Endothelial cell of umbilical vein (primary cell): Measurements from ENCODE around the gene GPAT3. TPM values are rescaled to one million over a fixed set of nuclear protein-coding genes. Genes with fewer than 3 reads are reported as not detected.

Source experiments
- BruUV-seq: library from RNA; stranded (reverse); fragments of 400-500 nt; replicated peaks from 2 replicates; lab custom pipeline; 2021; lab: Mats Ljungman, UMichigan
- CTCF ChIA-PET: fragments of 300-600, 350-600 bp; sonication (Branson Sonifier 250); formaldehyde crosslinking; loops from one replicate; lab custom pipeline; 2021; ENCODE audit warnings: antibody characterized with exemption, inconsistent platforms; lab: Charles Lee
- POLR2A ChIA-PET: fragments of 300-600, 350-600 bp; sonication (Branson Sonifier 250); formaldehyde crosslinking; loops from one replicate; lab custom pipeline; 2021; ENCODE audit warnings: antibody characterized with exemption, inconsistent platforms; lab: Charles Lee
- DNase-seq: peaks from one replicate; pipeline ENCODE4 v3.0.0-alpha.2; 2011; ENCODE audit warnings: low read depth, low spot score
- FAIRE-seq: peaks from 2 replicates; lab custom pipeline; 2011; peaks lifted over from hg19 to GRCh38; lab: Jason Lieb, UNC
- H2AFZ ChIP-seq: 2 replicates; pipeline ENCODE4 v1.6.0; 2012; ENCODE audit warnings: low read depth, low read length, control low read depth, inconsistent platforms
- H3K27ac ChIP-seq: 2 replicates; pipeline ENCODE4 v1.5.1; 2011; ENCODE audit warnings: low read depth, mild to moderate bottlenecking, control low read depth, low read length, moderate library complexity; ENCODE audit not compliant: insufficient read depth
- H3K27me3 ChIP-seq, 2 experiments: 2 replicates each; pipeline versions ENCODE4 v1.6.0 to v1.6.1; 2011; ENCODE audit warnings: low read length in 2 of 2, mixed read lengths in 1 of 2; ENCODE audit not compliant: control insufficient read depth in 2 of 2, insufficient read depth in 2 of 2
- H3K36me3 ChIP-seq, 2 experiments: 2 replicates in 1 of 2; 3 replicates in 1 of 2; pipeline ENCODE4 v1.5.1; 2011; ENCODE audit warnings: low read length in 2 of 2, mild to moderate bottlenecking in 1 of 2, moderate library complexity in 1 of 2; ENCODE audit not compliant: control insufficient read depth in 2 of 2, insufficient read depth in 2 of 2; ENCODE audit errors: extremely low read depth in 1 of 2
- H3K4me1 ChIP-seq: 3 replicates; pipeline ENCODE4 v1.5.1; 2011; ENCODE audit warnings: mild to moderate bottlenecking, low read length; ENCODE audit not compliant: control insufficient read depth, insufficient read depth; ENCODE audit errors: extremely low read depth
- H3K4me2 ChIP-seq: 2 replicates; pipeline ENCODE4 v1.6.1; 2011; ENCODE audit warnings: low read length, control low read depth, mixed read lengths; ENCODE audit not compliant: insufficient read depth
- H3K4me3 ChIP-seq, 3 experiments: fragments of 200-600 bp in 1 of 3; sonication (generic), shearing (Covaris generic) in 1 of 3; replicated peaks in 1 of 3; 2 replicates each; pipeline ENCODE4 v1.5.1; 2011 to 2016; ENCODE audit warnings: control low read depth in 3 of 3, low read length in 3 of 3, mild to moderate bottlenecking in 2 of 3, inconsistent platforms in 1 of 3, low read depth in 1 of 3, moderate library complexity in 1 of 3; ENCODE audit not compliant: insufficient read depth in 1 of 3
- H3K79me2 ChIP-seq: 2 replicates; pipeline ENCODE4 v1.6.0; 2012; ENCODE audit warnings: low read length, inconsistent platforms; ENCODE audit not compliant: control insufficient read depth, insufficient read depth
- H3K9ac ChIP-seq: replicated peaks from 2 replicates; pipeline ENCODE3; 2011; ENCODE audit warnings: low read length, control low read depth; ENCODE audit not compliant: insufficient read depth; ENCODE audit errors: extremely low read depth
- H3K9me1 ChIP-seq: replicated peaks from 3 replicates; pipeline ENCODE4 v1.6.0; 2011; ENCODE audit warnings: mild to moderate bottlenecking, low read length; ENCODE audit not compliant: control insufficient read depth, insufficient read depth; ENCODE audit errors: extremely low read depth
- H3K9me3 ChIP-seq: replicated peaks from 2 replicates; pipeline ENCODE4 v1.5.1; 2012; ENCODE audit warnings: low read length, inconsistent platforms; ENCODE audit not compliant: control insufficient read depth, insufficient read depth
- H4K20me1 ChIP-seq: replicated peaks from 2 replicates; pipeline ENCODE3; 2011; ENCODE audit warnings: mild to moderate bottlenecking, low read length; ENCODE audit not compliant: control insufficient read depth, insufficient read depth; ENCODE audit errors: extremely low read depth
- EZH2 ChIP-seq: IDR thresholded peaks from 2 replicates; pipeline ENCODE4 v1.6.1; 2012; ENCODE audit warnings: borderline replicate concordance, low read depth, mild to moderate bottlenecking, moderate library complexity, low read length, inconsistent platforms; ENCODE audit not compliant: severe bottlenecking
- FOS ChIP-seq: IDR thresholded peaks from 2 replicates; pipeline ENCODE4 v1.6.1; 2011; ENCODE audit warnings: mild to moderate bottlenecking, low read length, moderate library complexity, borderline replicate concordance; ENCODE audit not compliant: insufficient read depth
- GATA2 ChIP-seq: IDR thresholded peaks from 2 replicates; pipeline ENCODE4 v1.7.0; 2011; ENCODE audit warnings: low read depth, mild to moderate bottlenecking, moderate library complexity, mixed read lengths, low read length; ENCODE audit not compliant: insufficient read length, insufficient read depth
- JUN ChIP-seq: IDR thresholded peaks from 2 replicates; pipeline ENCODE4 v1.6.1; 2011; ENCODE audit warnings: borderline replicate concordance, low read depth; ENCODE audit not compliant: insufficient read length, insufficient read depth
- MYC ChIP-seq: IDR thresholded peaks from one replicate; pipeline ENCODE4 v1.6.1; 2011; ENCODE audit warnings: mild to moderate bottlenecking, low read depth, low read length
- POLR2A ChIP-seq: IDR thresholded peaks from 2 replicates; pipeline ENCODE4 v1.6.1; 2012; ENCODE audit warnings: low read depth, mild to moderate bottlenecking, control low read depth, low read length
- POLR2AphosphoS5 ChIP-seq: IDR thresholded peaks from 2 replicates; pipeline ENCODE4 v1.6.1; 2012; ENCODE audit warnings: low read depth, mild to moderate bottlenecking, control low read depth, low read length, moderate library complexity; ENCODE audit not compliant: insufficient read depth
- dilution Hi-C: fragments of 300-500 bp; cut with MboI; formaldehyde crosslinking; loops from one replicate; pipeline ENCODE4 v1.15.0; 2019; ENCODE audit warnings: low sequenced_read_pairs; ENCODE audit not compliant: extremely low pct_ligation_motif_present
- intact Hi-C: fragments of 100-400 bp; cut with micrococcal nuclease; formaldehyde crosslinking; loops from one replicate; pipeline ENCODE4 v1.10.0; 2022
- polyA plus RNA-seq, 4 experiments: library from polyadenylated mRNA; depleted of rRNA in 3 of 4; stranded (reverse) in 3 of 4; unstranded in 1 of 4; fragments of >200 nt; gene quantifications; 2 replicates each; pipeline versions ENCODE4 v1.2.1 to v1.2.3, GENCODE V29; 2011 to 2012; ENCODE audit warnings: missing spikeins in 1 of 4
- total RNA-seq: library from RNA; stranded (reverse); gene quantifications from 2 replicates; pipeline ENCODE4 v1.2.3, GENCODE V29; 2021
- TF ChIP-seq, protein P1 (sequence below): IDR thresholded peaks from 2 replicates; pipeline ENCODE4 v1.6.1; 2011; ENCODE audit not compliant: insufficient read depth, insufficient read length
- TF ChIP-seq, protein P2 (sequence below), 2 donors: IDR thresholded peaks; 1 replicate in 1 of 2; 2 replicates in 1 of 2; pipeline ENCODE4 v1.5.1; 2011; ENCODE audit warnings: low read length in 2 of 2, mild to moderate bottlenecking in 2 of 2, moderate library complexity in 2 of 2, control low read depth in 1 of 2, inconsistent platforms in 1 of 2, low read depth in 1 of 2; ENCODE audit not compliant: insufficient read depth in 1 of 2; ENCODE audit errors: extremely low read depth in 1 of 2

The GPAT3 gene
- total and polyA plus RNA-seq, 2 donors (not counting 3 experiments of a cell fraction or from before 2014, with no cell fraction given) = 0.36 to 2.1 TPM

DNA sequence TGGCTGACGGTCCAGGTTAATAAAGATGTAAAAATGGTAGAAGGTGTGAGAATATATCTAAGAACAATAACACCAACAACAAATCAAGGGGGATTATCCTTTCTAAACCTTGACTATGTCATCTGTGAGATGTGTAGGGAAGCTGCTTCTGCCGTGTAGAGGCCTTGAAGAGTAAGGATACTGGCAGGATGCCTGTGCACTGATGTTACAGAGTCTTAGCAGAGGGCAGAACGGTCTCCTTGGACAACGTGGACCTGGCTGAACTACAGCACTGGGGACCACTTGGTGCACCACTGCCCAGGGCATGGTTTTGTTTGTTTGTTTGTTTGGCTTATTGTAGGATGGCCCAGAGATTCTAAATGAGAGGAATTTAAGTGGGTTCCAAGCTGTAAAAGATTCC lies 33.5 kb downstream of the GPAT3 start:
- Histone ChIP-seq H3K4me1 (no peaks in the 10 kb centered on the region), H3K27ac (no peak overlapping the region), H2AFZ (no peak overlapping the region), H3K9me3 (no peaks in the 10 kb centered on the region), H3K4me3 (no peak overlapping the region), H3K9ac (no peak overlapping the region), H3K36me3 (no peaks in the 10 kb centered on the region), H3K79me2 (no peaks in the 10 kb centered on the region), H3K4me2 (no peak overlapping the region), H3K27me3 (no peaks in the 10 kb centered on the region), H4K20me1 (no peaks in the 10 kb centered on the region), H3K9me1 (no peaks in the 10 kb centered on the region)
- BruUV-seq = no TSS peak
- ChIA-PET CTCF (no interaction called here), POLR2A (no interaction called here)
- dilution Hi-C loops = no loop called here
- FAIRE-seq (no peak), DNase-seq (no peak)
- intact Hi-C loops = no loop called here
- TF ChIP-seq GATA2 (no peak), MYC (no peak), FOS (no peak), EZH2 (no peak), JUN (no peak), POLR2A (no peak), POLR2AphosphoS5 (no peak)
- TF ChIP-seq, protein P1, sequence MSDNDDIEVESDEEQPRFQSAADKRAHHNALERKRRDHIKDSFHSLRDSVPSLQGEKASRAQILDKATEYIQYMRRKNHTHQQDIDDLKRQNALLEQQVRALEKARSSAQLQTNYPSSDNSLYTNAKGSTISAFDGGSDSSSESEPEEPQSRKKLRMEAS = no peak
- TF ChIP-seq, protein P2, sequence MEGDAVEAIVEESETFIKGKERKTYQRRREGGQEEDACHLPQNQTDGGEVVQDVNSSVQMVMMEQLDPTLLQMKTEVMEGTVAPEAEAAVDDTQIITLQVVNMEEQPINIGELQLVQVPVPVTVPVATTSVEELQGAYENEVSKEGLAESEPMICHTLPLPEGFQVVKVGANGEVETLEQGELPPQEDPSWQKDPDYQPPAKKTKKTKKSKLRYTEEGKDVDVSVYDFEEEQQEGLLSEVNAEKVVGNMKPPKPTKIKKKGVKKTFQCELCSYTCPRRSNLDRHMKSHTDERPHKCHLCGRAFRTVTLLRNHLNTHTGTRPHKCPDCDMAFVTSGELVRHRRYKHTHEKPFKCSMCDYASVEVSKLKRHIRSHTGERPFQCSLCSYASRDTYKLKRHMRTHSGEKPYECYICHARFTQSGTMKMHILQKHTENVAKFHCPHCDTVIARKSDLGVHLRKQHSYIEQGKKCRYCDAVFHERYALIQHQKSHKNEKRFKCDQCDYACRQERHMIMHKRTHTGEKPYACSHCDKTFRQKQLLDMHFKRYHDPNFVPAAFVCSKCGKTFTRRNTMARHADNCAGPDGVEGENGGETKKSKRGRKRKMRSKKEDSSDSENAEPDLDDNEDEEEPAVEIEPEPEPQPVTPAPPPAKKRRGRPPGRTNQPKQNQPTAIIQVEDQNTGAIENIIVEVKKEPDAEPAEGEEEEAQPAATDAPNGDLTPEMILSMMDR (IDR thresholded peaks at IDR 0.05; ENCODE audit: extremely low read depth in 1 of 2, insufficient read depth in 1 of 2, low read depth in 1 of 2, low read length in 2 of 2) = no peak
